Spleen (tissue), 7 donors: ENCODE data around the gene TGFA.

Source experiments
- POLR2A ChIP-seq, 3 donors: fragments of 450-650 bp; IDR thresholded peaks; one replicate each; pipeline ENCODE4 v1.5.1; 2017; ENCODE audit warnings: antibody characterized with exemption in 3 of 3, mild to moderate bottlenecking in 1 of 3
- TF ChIP-seq, protein P1 (sequence below), 11 experiments: fragments of 200-600 bp in 7 of 11; fragments of 450-650 bp in 4 of 11; sonication (generic) in 4 of 11; IDR thresholded peaks in 8 of 11; conservative IDR thresholded peaks in 3 of 11; 1 replicate in 7 of 11; 2 replicates in 4 of 11; pipeline versions ENCODE4 v1.4.0 to v1.8.0; 2016 to 2021; ENCODE audit warnings: antibody characterized with exemption in 11 of 11, inconsistent platforms in 4 of 11, mild to moderate bottlenecking in 1 of 11
- donor health status: DM: no; HTN: no; CAD: no; lungs with moderate emphysema.
- donor health status: DM: no; HTN: no; CAD: no.
- donor health status: DM: no; HTN: no; CAD: no.

DNA sequence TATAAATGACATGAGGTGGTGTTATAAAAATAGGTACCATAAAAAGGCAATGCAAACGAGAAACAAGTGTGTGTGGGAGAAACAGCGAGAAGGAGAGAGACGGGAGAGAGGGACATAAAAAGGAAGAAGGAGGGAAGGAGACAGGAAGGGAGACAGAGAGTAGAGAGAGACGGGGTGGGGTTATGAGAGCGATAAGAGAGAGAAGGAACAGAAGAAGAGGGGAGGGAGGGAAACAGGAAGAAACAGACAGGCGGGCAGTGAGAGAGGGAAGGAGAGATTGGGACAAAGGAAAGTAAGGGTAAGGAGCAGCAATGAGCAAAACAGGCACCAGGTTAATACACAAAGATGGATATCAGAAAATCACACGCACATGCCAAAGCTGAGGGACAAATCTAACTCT is 83.7 kb downstream of the TGFA start:
- TF ChIP-seq, protein P1, sequence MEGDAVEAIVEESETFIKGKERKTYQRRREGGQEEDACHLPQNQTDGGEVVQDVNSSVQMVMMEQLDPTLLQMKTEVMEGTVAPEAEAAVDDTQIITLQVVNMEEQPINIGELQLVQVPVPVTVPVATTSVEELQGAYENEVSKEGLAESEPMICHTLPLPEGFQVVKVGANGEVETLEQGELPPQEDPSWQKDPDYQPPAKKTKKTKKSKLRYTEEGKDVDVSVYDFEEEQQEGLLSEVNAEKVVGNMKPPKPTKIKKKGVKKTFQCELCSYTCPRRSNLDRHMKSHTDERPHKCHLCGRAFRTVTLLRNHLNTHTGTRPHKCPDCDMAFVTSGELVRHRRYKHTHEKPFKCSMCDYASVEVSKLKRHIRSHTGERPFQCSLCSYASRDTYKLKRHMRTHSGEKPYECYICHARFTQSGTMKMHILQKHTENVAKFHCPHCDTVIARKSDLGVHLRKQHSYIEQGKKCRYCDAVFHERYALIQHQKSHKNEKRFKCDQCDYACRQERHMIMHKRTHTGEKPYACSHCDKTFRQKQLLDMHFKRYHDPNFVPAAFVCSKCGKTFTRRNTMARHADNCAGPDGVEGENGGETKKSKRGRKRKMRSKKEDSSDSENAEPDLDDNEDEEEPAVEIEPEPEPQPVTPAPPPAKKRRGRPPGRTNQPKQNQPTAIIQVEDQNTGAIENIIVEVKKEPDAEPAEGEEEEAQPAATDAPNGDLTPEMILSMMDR (IDR thresholded peaks at IDR 0.05 in 8 of 11, conservative IDR thresholded peaks at IDR 0.05 in 3 of 11): no peak
- no peak for TF ChIP-seq POLR2A (IDR thresholded peaks at IDR 0.05)
